OCI-LY1 (cell line): Measurements from ENCODE around the gene LAMC3.

Experiments used
- H2AFZ ChIP-seq: fragments of 200-600 bp; sonication (generic), shearing (Covaris generic); 2 replicates; pipeline ENCODE4 v1.6.0; 2014; ENCODE audit warnings: antibody characterized with exemption, mild to moderate bottlenecking, low read length
- H3F3A ChIP-seq: fragments of 200-600 bp; sonication (generic), shearing (Covaris generic); 2 replicates; pipeline ENCODE4 v1.6.0; 2014; ENCODE audit warnings: mild to moderate bottlenecking, antibody characterized with exemption, low read length, moderate library complexity; ENCODE audit not compliant: insufficient read depth
- H3K27ac ChIP-seq: fragments of 200-600 bp; sonication (generic); 2 replicates; pipeline ENCODE4 v1.5.1; 2014; ENCODE audit warnings: low read length, mixed run types, mild to moderate bottlenecking, low read depth; ENCODE audit not compliant: poor library complexity, severe bottlenecking
- H3K27me3 ChIP-seq: fragments of 200-600 bp; sonication (generic); 2 replicates; pipeline ENCODE4 v1.6.0; 2014; ENCODE audit warnings: antibody characterized with exemption, mild to moderate bottlenecking, low read length, moderate library complexity; ENCODE audit not compliant: insufficient read depth
- H3K36me3 ChIP-seq: fragments of 200-600 bp; sonication (generic); 2 replicates; pipeline ENCODE4 v1.6.1; 2014; ENCODE audit warnings: mild to moderate bottlenecking, antibody characterized with exemption, low read length, moderate library complexity, mixed read lengths; ENCODE audit not compliant: insufficient read depth
- H3K4me1 ChIP-seq: fragments of 200-600 bp; sonication (generic); 2 replicates; pipeline ENCODE4 v1.5.1; 2014; ENCODE audit warnings: mild to moderate bottlenecking, low read length, moderate library complexity; ENCODE audit not compliant: insufficient read depth, severe bottlenecking
- H3K4me2 ChIP-seq: fragments of 200-600 bp; sonication (generic), shearing (Covaris generic); 2 replicates; pipeline ENCODE4 v1.6.1; 2014; ENCODE audit warnings: low read length
- H3K4me3 ChIP-seq: fragments of 200-600 bp; sonication (generic); 2 replicates; pipeline ENCODE4 v1.5.1; 2014; ENCODE audit warnings: low read length, low read depth, mild to moderate bottlenecking, mixed read lengths; ENCODE audit not compliant: poor library complexity, severe bottlenecking
- H3K79me2 ChIP-seq: fragments of 200-600 bp; shearing (Covaris generic); 2 replicates; pipeline ENCODE4 v1.6.1; 2016; ENCODE audit warnings: mixed run types, low read length, mixed read lengths; ENCODE audit not compliant: insufficient read depth
- H3K9ac ChIP-seq: fragments of 200-600 bp; sonication (generic), shearing (Covaris generic); 2 replicates; pipeline ENCODE4 v1.6.1; 2014; ENCODE audit warnings: mild to moderate bottlenecking, low read length, mixed read lengths
- H3K9me2 ChIP-seq: fragments of 200-600 bp; sonication (generic), shearing (Covaris generic); 2 replicates; pipeline ENCODE4 v1.6.1; 2014; ENCODE audit warnings: low read depth, mild to moderate bottlenecking, low read length, mixed read lengths
- H3K9me3 ChIP-seq: fragments of 200-600 bp; shearing (Covaris generic); 2 replicates; pipeline ENCODE4 v1.6.1; 2014; ENCODE audit warnings: low read length, mixed read lengths
- H4K20me1 ChIP-seq: fragments of 200-600 bp; sonication (generic), shearing (Covaris generic); 2 replicates; pipeline ENCODE4 v1.6.0; 2016; ENCODE audit warnings: mild to moderate bottlenecking, low read length; ENCODE audit not compliant: insufficient read depth
- CTCF ChIP-seq: fragments of 200-600 bp; sonication (generic), shearing (Covaris generic); IDR thresholded peaks from 2 replicates; pipeline ENCODE4 v1.5.1; 2017; ENCODE audit warnings: mild to moderate bottlenecking, antibody characterized with exemption, low read length, moderate library complexity, mixed read lengths
- EZH2 ChIP-seq: fragments of 200-600 bp; sonication (generic), shearing (Covaris generic); IDR thresholded peaks from 2 replicates; pipeline ENCODE4 v1.8.0; 2017; ENCODE audit warnings: borderline replicate concordance, mixed run types, mild to moderate bottlenecking, antibody characterized with exemption, low read length, moderate library complexity, mixed read lengths

Gene LAMC3

DNA sequence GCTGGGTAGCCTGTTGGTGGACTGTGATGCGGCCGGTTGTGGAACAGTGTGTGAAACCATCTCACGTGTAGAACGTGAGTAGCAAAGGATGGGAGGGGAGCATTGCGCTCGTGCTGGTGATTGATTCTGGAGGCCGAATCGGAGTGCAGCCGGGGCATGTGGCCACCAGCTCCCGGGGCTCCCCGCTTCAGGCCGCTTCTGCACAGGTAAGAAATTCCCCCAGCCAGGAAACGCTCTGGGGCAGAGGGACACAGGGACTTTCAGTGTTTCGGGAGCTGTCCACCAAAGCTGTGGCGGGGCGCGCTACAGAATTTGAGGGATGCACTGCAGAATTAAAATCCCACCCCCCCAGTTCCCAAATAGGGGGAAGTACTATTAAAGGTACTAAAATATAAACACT, 41.9 kb downstream of the LAMC3 start:
- H3K4me3 ChIP-seq: no peak overlapping the region
- H3K4me2 ChIP-seq: no peak overlapping the region
- no peaks in the 10 kb centered on the region for H3K79me2 ChIP-seq
- no peaks in the 10 kb centered on the region for H3K36me3 ChIP-seq
- H2AFZ ChIP-seq: no peak overlapping the region
- no peaks in the 10 kb centered on the region for H4K20me1 ChIP-seq
- no peak overlapping the region for H3K9ac ChIP-seq
- H3F3A ChIP-seq: no peaks in the 10 kb centered on the region
- H3K9me2 ChIP-seq: no peaks in the 10 kb centered on the region
- no peak overlapping the region for H3K27ac ChIP-seq
- no peaks in the 10 kb centered on the region for H3K4me1 ChIP-seq
- H3K9me3 ChIP-seq: no peaks in the 10 kb centered on the region
- peaks cover 3% of the 10 kb centered on the region; the same call in 1 of the 2 replicates for H3K27me3 ChIP-seq
- TF ChIP-seq EZH2 (no peak), CTCF (no peak)

GRCh38 chr9:131051592-131052517, 42.9 kb downstream of the LAMC3 start:
- no peaks in the 10 kb centered on the region for H3F3A ChIP-seq
- H3K9me2 ChIP-seq: no peaks in the 10 kb centered on the region
- H3K9ac ChIP-seq: no peak overlapping the region
- H3K79me2 ChIP-seq: no peaks in the 10 kb centered on the region
- no peak overlapping the region for H2AFZ ChIP-seq
- no peaks in the 10 kb centered on the region for H3K4me1 ChIP-seq
- TF ChIP-seq EZH2 (no peak), CTCF (no peak)
- no peaks in the 10 kb centered on the region for H3K36me3 ChIP-seq
- H3K4me3 ChIP-seq: no peak overlapping the region
- no peak overlapping the region for H3K27ac ChIP-seq
- H4K20me1 ChIP-seq: no peaks in the 10 kb centered on the region
- no peaks in the 10 kb centered on the region for H3K9me3 ChIP-seq
- no peak overlapping the region for H3K4me2 ChIP-seq
- peaks cover 3% of the 10 kb centered on the region; the same call in 1 of the 2 replicates for H3K27me3 ChIP-seq

GRCh38 chr9:131053896-131054295, 44.9 kb downstream of the LAMC3 start:
- no peaks in the 10 kb centered on the region for H3K36me3 ChIP-seq
- H3K27me3 ChIP-seq: peaks cover 3% of the 10 kb centered on the region; the same call in 1 of the 2 replicates
- no peaks in the 10 kb centered on the region for H3K9me3 ChIP-seq
- TF ChIP-seq EZH2: no peak
- TF ChIP-seq CTCF: no peak
- H3K27ac ChIP-seq: no peak overlapping the region
- H2AFZ ChIP-seq: no peak overlapping the region
- no peaks in the 10 kb centered on the region for H3F3A ChIP-seq
- no peak overlapping the region for H3K4me2 ChIP-seq
- H3K9ac ChIP-seq: no peak overlapping the region
- no peaks in the 10 kb centered on the region for H4K20me1 ChIP-seq
- no peaks in the 10 kb centered on the region for H3K79me2 ChIP-seq
- H3K4me3 ChIP-seq: no peak overlapping the region
- H3K9me2 ChIP-seq: no peaks in the 10 kb centered on the region
- H3K4me1 ChIP-seq: no peaks in the 10 kb centered on the region
